ENCODE results near the gene AMBP. TPM values are rescaled to one million over a fixed set of nuclear protein-coding genes. Genes with fewer than 3 reads are reported as not detected.

AMBP gene
- polyA plus RNA-seq, 1 of the 3 experiments (the other 2 are of a cell fraction) = 0.16 TPM

- TF ChIP-seq IRF3 (IDR thresholded peaks at IDR 0.05; ENCODE audit: low read depth, low read length) = no peak
Observed at GRCh38 chr9:114025760-114026159, 52.3 kb downstream of the AMBP start (continued).

- no peak for TF ChIP-seq ELF1 (IDR thresholded peaks at IDR 0.05)
- Histone ChIP-seq H2AFZ (ENCODE audit: low read depth) (no peak overlapping the region), H4K20me1 (ENCODE audit: insufficient read depth) (no peaks in the 10 kb centered on the region), H3K4me3 (ENCODE audit: low read depth in 2 of 2, low read length in 1 of 2) (no peak overlapping the region), H3K9ac (no peak overlapping the region), H3K9me3 (peaks cover 24% of the 10 kb centered on the region), H3K27ac (ENCODE audit: low read depth in 2 of 2, low read length in 1 of 2) (no peak overlapping the region), H3F3A (replicated peaks; ENCODE audit: insufficient read depth) (no peaks in the 10 kb centered on the region), H3K9me2 (no peaks in the 10 kb centered on the region), H3K27me3 (ENCODE audit: insufficient read depth) (no peaks in the 10 kb centered on the region), H3K4me2 (no peak overlapping the region), H3K36me3 (replicated peaks in 1 of 2; ENCODE audit: control insufficient read depth in 1 of 2, insufficient read depth in 2 of 2, low read length in 1 of 2) (peaks cover 60 to 77% of the 10 kb centered on the region in 2 experiments), H3K4me1 (ENCODE audit: control insufficient read depth in 1 of 2, insufficient read depth in 2 of 2, low read depth in 1 of 2, low read length in 1 of 2) (no peaks in the 10 kb centered on the region), H3K79me2 (ENCODE audit: insufficient read depth) (no peaks in the 10 kb centered on the region)
- ChIA-PET POLR2A (no interaction called here), CTCF (interaction anchor here (0.6 to 2.8 kb wide), 4 partner anchors 14 to 288 kb away, joined by 3 to 8 read pairs (median 3); no protein-coding TSS in a partner anchor)
- WGBS (ENCODE audit: low lambda C conversion rate) = 93% methylated on average over 3 of the region's 3 CpGs
- no peak for DNase-seq
Observed at GRCh38 chr9:114025196-114025753, 52.8 kb downstream of the AMBP start.

- H3K27ac ChIP-seq (ENCODE audit: low read depth in 2 of 2, low read length in 1 of 2) = no peak overlapping the region
- TF ChIP-seq ELF1 (IDR thresholded peaks at IDR 0.05) (no peak), RFX5 (IDR thresholded peaks at IDR 0.05; ENCODE audit: low read length) (no peak), IRF3 (IDR thresholded peaks at IDR 0.05; ENCODE audit: low read depth, low read length) (no peak), EP300 (IDR thresholded peaks at IDR 0.05; ENCODE audit: borderline replicate concordance in 1 of 2, low read depth in 1 of 2, low read length in 1 of 2) (no peak), GABPA (IDR thresholded peaks at IDR 0.05; ENCODE audit: low read depth) (no peak), CHD2 (IDR thresholded peaks at IDR 0.05; ENCODE audit: low read length, partially characterized antibody) (no peak), EZH2phosphoT487 (IDR thresholded peaks at IDR 0.05; ENCODE audit: borderline replicate concordance, low read depth) (no peak), SMC3 (IDR thresholded peaks at IDR 0.05; ENCODE audit: low read depth, low read length) (no peak), NRF1 (IDR thresholded peaks at IDR 0.05; ENCODE audit: low read depth, low read length) (no peak), RCOR1 (IDR thresholded peaks at IDR 0.05; ENCODE audit: low read length) (no peak), POLR2AphosphoS5 (IDR thresholded peaks at IDR 0.05; ENCODE audit: low read depth, low read length) (no peak), USF1 (IDR thresholded peaks at IDR 0.05; ENCODE audit: borderline replicate concordance, low read depth) (no peak), TAF1 (IDR thresholded peaks at IDR 0.05; ENCODE audit: borderline replicate concordance, low read depth, low read length) (no peak), GATA2 (CRISPR knock-in tag; IDR thresholded peaks at IDR 0.05) (no peak), SIN3A (IDR thresholded peaks at IDR 0.05; ENCODE audit: borderline replicate concordance, low read depth, low read length) (no peak), FOXM1 (IDR thresholded peaks at IDR 0.05; ENCODE audit: low read depth) (no peak), FOXJ3 (CRISPR knock-in tag; IDR thresholded peaks at IDR 0.05) (no peak), PBX3 (IDR thresholded peaks at IDR 0.05) (no peak), USF2 (IDR thresholded peaks at IDR 0.05; ENCODE audit: borderline replicate concordance, low read depth, low read length) (no peak)
- no peak overlapping the region for H3K4me3 ChIP-seq (ENCODE audit: low read depth in 2 of 2, low read length in 1 of 2)
- H3K79me2 ChIP-seq (ENCODE audit: insufficient read depth) = no peaks in the 10 kb centered on the region
- H3K27me3 ChIP-seq (ENCODE audit: insufficient read depth) = no peaks in the 10 kb centered on the region
- DNase-seq = no peak
- no peaks in the 10 kb centered on the region for H3F3A ChIP-seq (replicated peaks; ENCODE audit: insufficient read depth)
- H2AFZ ChIP-seq (ENCODE audit: low read depth) = no peak overlapping the region
- H3K4me1 ChIP-seq (ENCODE audit: control insufficient read depth in 1 of 2, insufficient read depth in 2 of 2, low read depth in 1 of 2, low read length in 1 of 2) = no peaks in the 10 kb centered on the region
- peaks cover 67 to 78% of the 10 kb centered on the region in 2 experiments for H3K36me3 ChIP-seq (replicated peaks in 1 of 2; ENCODE audit: control insufficient read depth in 1 of 2, insufficient read depth in 2 of 2, low read length in 1 of 2)
- ChIA-PET POLR2A (no interaction called here), CTCF (interaction anchor here (0.8 to 2.8 kb wide), 4 partner anchors 9 to 287 kb away, joined by 4 to 8 read pairs (median 4); no protein-coding TSS in a partner anchor)
- no peaks in the 10 kb centered on the region for H4K20me1 ChIP-seq (ENCODE audit: insufficient read depth)
- no peak overlapping the region for H3K4me2 ChIP-seq
- no peaks in the 10 kb centered on the region for H3K9me2 ChIP-seq
- peaks cover 24% of the 10 kb centered on the region for H3K9me3 ChIP-seq
- WGBS (ENCODE audit: low lambda C conversion rate) = 75% methylated on average over 1 of the region's 1 CpG
- no peak overlapping the region for H3K9ac ChIP-seq
Observed at GRCh38 chr9:114023961-114024360, 54.1 kb downstream of the AMBP start.
